Astrocyte of the cerebellum (primary cell): ENCODE measurements around the gene MMS19.

ENCODE experiments used
- DNase-seq: peaks from one replicate; pipeline ENCODE4 v3.0.0-alpha.2; 2011; ENCODE audit warnings: low read depth
- H3K4me3 ChIP-seq: 2 replicates; pipeline ENCODE4 v1.5.1; 2011; ENCODE audit warnings: mild to moderate bottlenecking, low read depth, low read length, moderate library complexity
- CTCF ChIP-seq: IDR thresholded peaks from 2 replicates; pipeline ENCODE4 v1.5.1; 2012; ENCODE audit warnings: low read length, low read depth, moderate library complexity, mild to moderate bottlenecking; ENCODE audit errors: missing control alignments
- in situ Hi-C: cut with HindIII; loops from 2 replicates; pipeline ENCODE4 v1.10.0; 2017; ENCODE audit warnings: low sequenced_read_pairs

MMS19 gene

GRCh38 chr10:97445722-97446639, 52.2 kb downstream of the MMS19 start, which contains the start of the genes EXOSC1 and ZDHHC16:
EXOSC1 (minus strand) TSS chr10:97446006; CDS start chr10:97445985, 21 bp downstream.
ZDHHC16 (plus strand) TSS chr10:97446175; CDS start chr10:97451676, 5,501 bp downstream.
- H3K4me3 ChIP-seq: peak within 1 kb of the TSS; percentile 57
- DNase-seq: peak; percentile 90
- in situ Hi-C loops: no loop called here
- no peak for TF ChIP-seq CTCF

- no peak for TF ChIP-seq CTCF
- no peak for DNase-seq
- peak overlapping the region; percentile 57 for H3K4me3 ChIP-seq
- in situ Hi-C loops: no loop called here
Observed at GRCh38 chr10:97445357-97445721, 52.9 kb downstream of the MMS19 start.

- no peak overlapping the region for H3K4me3 ChIP-seq
- DNase-seq: no peak
- no peak for TF ChIP-seq CTCF
- in situ Hi-C loops: no loop called here
Observed at GRCh38 chr10:97444212-97444611, 54.0 kb downstream of the MMS19 start.

GRCh38 chr10:97442277-97442676, 55.9 kb downstream of the MMS19 start:
- TF ChIP-seq CTCF: no peak
- in situ Hi-C loops: no loop called here
- H3K4me3 ChIP-seq: no peak overlapping the region
- no peak for DNase-seq

GRCh38 chr10:97435211-97435610, 63.0 kb downstream of the MMS19 start:
- TF ChIP-seq CTCF: no peak
- no peak overlapping the region for H3K4me3 ChIP-seq
- DNase-seq: no peak
- in situ Hi-C loops: no loop called here

GRCh38 chr10:97434557-97434956, 63.7 kb downstream of the MMS19 start:
- in situ Hi-C loops: no loop called here
- no peak overlapping the region for H3K4me3 ChIP-seq
- no peak for DNase-seq
- no peak for TF ChIP-seq CTCF
